GM18907 (cell line): ENCODE measurements around the gene PAPPA.

Source experiments
- ATAC-seq: cut with Tn5 transposase; IDR thresholded peaks from one replicate; pipeline ENCODE4 v1.9.1; 2021; ENCODE audit warnings: mild to moderate bottlenecking, moderate library complexity; ENCODE audit not compliant: unreplicated experiment

The PAPPA gene

DNA sequence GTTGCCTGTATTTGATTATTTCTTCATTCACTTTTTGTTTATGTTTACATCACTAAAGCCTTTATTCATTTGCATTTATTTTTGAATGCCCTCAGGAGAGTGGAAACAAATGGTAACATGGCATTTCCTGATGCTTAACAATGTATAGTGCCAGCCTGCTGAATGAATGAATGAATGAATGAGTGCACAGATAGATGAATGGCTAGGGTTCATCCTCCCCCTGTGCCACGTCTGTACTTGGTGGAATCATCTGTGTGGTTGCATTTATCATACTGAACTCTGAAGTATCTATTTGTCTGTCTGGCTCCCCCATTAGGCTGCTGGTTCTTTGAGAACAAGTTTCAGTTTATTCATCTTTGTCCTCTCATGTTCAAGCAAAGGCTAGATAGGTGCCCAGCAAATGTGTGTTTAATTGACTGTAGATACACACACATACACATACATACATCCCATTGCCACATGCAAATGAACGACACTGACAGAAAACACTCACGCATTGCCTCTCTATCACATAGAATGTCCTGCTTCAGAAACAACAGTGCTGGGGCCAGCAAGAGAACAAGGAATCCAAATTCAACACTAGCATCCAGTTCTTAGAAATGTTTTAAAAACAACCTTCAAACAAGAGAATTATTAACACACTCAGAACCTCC lies 150.4 kb downstream of the PAPPA start:
- ATAC-seq = no peak

DNA sequence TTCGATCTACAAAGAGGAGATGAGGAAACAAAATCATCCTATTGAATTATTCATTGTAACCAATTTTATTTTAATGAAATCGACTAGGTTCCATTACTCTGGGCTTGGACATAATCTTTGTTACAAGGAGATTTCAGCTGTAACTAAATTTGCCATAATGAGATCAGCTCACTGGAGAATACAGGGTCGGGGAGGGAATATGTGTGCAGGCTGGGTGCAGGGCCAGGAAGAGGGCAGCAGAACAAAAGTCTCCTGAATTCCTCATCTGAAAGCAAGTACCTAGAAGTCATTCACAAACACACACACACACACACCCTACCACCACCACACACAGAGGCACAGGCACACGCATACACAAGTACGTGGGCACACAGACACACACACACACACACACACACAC lies 151.2 kb downstream of the PAPPA start:
- no peak for ATAC-seq

DNA sequence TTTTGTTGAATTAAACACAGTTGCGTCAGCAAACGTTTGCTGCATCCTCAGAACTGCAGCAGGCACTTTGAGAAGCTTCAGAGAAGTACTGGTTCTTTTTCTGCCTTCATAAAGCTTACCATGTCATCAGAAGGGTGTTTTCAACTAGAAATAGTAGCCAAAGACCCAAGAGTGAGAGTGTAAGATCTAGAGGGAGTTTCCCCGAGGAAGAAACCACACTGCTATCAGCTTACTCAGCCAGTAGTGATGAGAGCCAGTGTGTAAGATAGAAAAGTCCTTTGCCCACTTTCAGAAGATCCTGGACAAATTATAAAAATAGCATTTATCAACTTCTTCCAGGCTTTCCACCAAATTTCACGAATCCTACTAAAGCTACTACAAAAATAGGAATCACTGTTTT lies 154.5 kb downstream of the PAPPA start:
- ATAC-seq = no peak

DNA sequence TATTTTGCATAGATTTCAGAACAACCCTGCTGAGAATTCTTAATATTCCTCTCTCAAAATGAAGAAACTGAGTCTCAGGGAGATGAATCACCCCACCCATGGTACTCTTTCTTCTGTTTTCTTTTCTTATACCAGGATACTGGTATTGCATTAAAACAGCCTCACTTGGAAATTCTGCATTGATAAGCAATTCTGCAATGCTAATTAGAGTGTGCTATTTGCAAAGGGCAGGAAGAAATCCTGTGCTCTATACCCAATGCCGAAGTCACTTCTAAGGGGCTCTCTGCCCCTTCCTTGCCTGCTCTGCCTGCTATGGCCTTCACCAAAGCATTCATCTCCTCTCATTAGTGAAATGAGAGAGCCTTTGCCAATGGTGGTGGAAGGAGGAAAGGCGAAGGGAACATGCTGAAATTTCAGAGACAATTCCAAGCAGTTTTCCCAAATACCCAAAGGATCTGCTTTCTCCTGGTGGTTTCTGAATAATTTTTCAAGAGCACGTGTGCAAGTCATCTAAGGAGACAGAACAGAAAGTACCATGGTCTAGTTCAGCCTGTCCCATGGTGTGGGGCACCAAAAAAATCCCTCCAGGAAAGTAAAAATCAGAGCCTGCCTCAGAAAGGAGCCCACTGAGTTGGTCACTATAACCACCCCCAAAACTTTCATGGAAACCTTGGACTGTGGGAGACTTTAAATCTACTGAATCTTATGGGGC lies 156.5 kb downstream of the PAPPA start:
- no peak for ATAC-seq

- no peak for ATAC-seq
Measured at GRCh38 chr9:116312221-116312620, 158.6 kb downstream of the PAPPA start.

DNA sequence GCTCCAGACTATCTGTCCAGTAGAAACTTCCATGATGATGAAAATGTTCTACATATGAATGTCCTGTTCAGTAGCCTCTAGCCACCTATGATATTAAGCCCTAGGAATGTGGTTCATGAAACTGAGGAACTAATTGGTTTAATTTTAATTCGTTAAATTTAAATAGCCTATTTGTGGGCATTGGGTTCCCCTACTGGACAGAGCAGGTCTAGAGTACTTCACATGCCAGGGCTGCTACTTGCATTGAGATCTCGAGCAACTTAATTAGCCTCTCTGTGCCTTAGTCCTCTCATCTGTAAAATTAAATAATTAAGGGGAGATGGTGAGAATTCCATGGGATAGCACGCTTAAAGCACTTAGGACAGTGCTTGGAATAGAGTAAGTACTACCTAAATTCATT lies 160.0 kb downstream of the PAPPA start:
- ATAC-seq = no peak

GRCh38 chr9:116316246-116316645 lies 162.7 kb downstream of the PAPPA start:
- no peak for ATAC-seq

DNA sequence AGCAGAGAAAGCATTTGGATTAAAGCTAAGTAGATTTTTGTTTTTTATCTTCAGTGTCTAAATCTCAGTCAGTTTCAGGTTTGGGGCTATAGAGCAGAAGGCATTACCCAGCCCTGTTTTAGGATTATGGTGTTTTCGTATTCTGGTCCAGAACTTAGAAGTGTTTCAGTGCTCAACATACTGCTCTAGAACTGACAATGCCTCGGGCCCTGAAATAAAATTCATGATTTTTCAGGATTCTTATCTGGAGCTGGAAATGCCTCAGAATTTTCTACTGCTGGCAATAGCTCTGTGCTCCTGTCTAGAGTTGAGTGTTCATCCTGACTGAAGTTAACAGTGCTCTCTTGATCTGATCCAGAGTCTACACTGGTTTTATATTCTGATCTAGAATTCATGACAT lies 163.9 kb downstream of the PAPPA start:
- no peak for ATAC-seq

GRCh38 chr9:116318468-116319374 lies 165.1 kb downstream of the PAPPA start:
- ATAC-seq = no peak

GRCh38 chr9:116319480-116319879 lies 165.9 kb downstream of the PAPPA start:
- no peak for ATAC-seq

- ATAC-seq = no peak
Measured at GRCh38 chr9:116320290-116320689, 166.7 kb downstream of the PAPPA start.

GRCh38 chr9:116322521-116322920 lies 168.9 kb downstream of the PAPPA start:
- no peak for ATAC-seq

DNA sequence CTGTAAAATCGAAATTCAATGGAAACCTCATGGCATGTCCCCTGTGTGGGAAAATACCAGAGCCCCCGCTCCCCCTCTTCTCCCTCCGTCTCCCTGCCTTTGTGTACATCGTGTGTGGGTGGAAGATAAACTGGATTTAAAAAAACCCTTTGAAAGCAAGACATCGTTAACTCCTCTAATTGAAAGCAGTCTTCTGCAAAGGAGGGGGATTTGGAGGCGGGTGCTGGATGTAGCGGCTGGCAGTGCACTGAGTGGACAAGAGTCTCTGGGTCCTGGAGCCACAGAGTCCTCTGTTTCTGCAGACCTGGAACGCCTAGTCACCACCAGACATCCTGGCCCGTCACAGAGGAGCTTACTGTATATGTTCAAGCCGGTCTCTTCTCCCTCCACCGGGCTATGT lies 169.4 kb downstream of the PAPPA start:
- no peak for ATAC-seq

DNA sequence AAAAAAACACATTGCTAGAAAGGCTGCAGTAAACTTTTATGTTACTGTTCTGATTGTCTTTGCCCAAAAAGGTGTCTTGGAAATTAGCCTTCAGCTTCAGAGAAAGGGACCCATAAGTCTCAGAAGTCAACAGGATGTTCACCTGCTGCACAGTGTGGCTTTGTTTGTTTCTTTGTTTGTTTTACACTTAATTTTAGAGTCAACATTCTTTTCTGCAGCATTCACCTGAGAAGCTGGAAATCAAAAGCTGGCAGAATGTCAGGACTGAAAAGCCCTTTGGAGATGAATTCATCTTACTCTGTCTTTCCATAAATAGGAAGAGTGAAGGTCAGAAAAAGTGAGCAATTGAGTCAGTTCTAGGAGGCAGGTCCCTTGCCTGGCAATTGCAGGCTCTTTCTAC lies 170.0 kb downstream of the PAPPA start:
- no peak for ATAC-seq

DNA sequence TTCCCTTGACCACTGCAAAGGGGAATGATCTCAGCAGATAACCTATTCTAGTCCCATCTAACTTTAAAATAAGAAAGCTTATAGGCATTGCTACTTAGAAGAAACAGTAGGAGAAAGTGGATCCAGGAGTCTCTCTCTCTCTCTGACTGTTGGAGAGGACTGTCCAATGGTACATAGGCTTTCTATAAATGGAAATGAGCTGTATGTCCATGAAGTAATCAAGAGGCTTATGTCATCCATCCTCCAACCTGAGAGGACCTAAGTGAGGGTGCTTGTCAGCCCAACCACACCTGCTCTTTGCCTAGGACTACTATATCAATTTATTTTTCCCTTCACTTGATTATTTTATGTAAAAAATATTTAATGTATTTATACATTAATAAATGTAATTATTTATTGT lies 172.3 kb downstream of the PAPPA start:
- no peak for ATAC-seq

GRCh38 chr9:116327701-116328405 lies 174.3 kb downstream of the PAPPA start:
- ATAC-seq = no peak

DNA sequence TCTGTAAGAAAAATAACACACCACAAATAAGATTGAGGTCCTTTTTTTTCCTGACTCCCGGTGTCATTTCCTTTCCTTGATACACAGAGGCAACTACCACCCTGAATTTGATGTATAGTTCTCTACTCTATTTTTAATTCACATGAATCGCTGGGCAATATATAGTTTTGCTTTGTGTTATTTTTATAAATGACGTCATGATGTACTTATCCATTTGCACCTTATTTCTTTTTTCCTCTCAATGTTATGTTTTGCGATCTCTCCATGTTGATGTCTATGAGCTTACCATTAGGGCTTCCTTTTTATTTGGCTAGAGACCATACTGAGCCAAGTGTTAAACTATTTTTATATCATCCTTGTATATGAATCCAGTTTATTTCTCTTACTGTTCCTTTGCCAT lies 175.9 kb downstream of the PAPPA start:
- no peak for ATAC-seq

GRCh38 chr9:116331241-116331640 lies 177.7 kb downstream of the PAPPA start:
- no peak for ATAC-seq

- ATAC-seq = no peak
Measured at GRCh38 chr9:116332090-116332489, 178.5 kb downstream of the PAPPA start.

GRCh38 chr9:116333254-116333653 lies 179.7 kb downstream of the PAPPA start:
- ATAC-seq = no peak

GRCh38 chr9:116334546-116335150 lies 181.1 kb downstream of the PAPPA start:
- ATAC-seq = no peak
